MM.1S (cell line): ENCODE data around the gene LLGL1.

Experiments used
- DNase-seq: peaks from one replicate; pipeline ENCODE4 v3.0.0-alpha.2; 2015
- H2AFZ ChIP-seq: fragments of 300-600 bp; sonication (generic); 2 replicates; pipeline ENCODE4 v1.6.0; 2016; ENCODE audit warnings: antibody characterized with exemption, low read length
- H3F3A ChIP-seq: fragments of 300-600 bp; sonication (generic); 2 replicates; pipeline ENCODE4 v1.6.1; 2016; ENCODE audit warnings: mild to moderate bottlenecking, antibody characterized with exemption, low read length, moderate library complexity, mixed read lengths; ENCODE audit not compliant: insufficient read depth
- H3K27ac ChIP-seq: fragments of 300-600 bp; sonication (generic); 2 replicates; pipeline ENCODE4 v1.5.1; 2016; ENCODE audit warnings: mild to moderate bottlenecking, low read length
- H3K27me3 ChIP-seq: fragments of 300-600 bp; sonication (generic); replicated peaks from 2 replicates; pipeline ENCODE4 v1.6.0; 2016; ENCODE audit warnings: low read length; ENCODE audit not compliant: insufficient read depth
- H3K36me3 ChIP-seq: fragments of 300-600 bp; sonication (generic); replicated peaks from 2 replicates; pipeline ENCODE4 v1.6.1; 2016; ENCODE audit warnings: mild to moderate bottlenecking, low read length, mixed read lengths; ENCODE audit not compliant: insufficient read depth
- H3K4me1 ChIP-seq: fragments of 300-600 bp; sonication (generic); 2 replicates; pipeline ENCODE4 v1.6.1; 2016; ENCODE audit warnings: low read length, mixed read lengths
- H3K4me2 ChIP-seq: fragments of 300-600 bp; sonication (generic); 2 replicates; pipeline ENCODE4 v1.6.0; 2016; ENCODE audit warnings: low read depth, low read length
- H3K4me3 ChIP-seq: fragments of 300-600 bp; sonication (generic); 2 replicates; pipeline ENCODE4 v1.5.1; 2016; ENCODE audit warnings: low read length, mixed read lengths
- H3K79me2 ChIP-seq: fragments of 300-600 bp; sonication (generic); 2 replicates; pipeline ENCODE4 v1.6.1; 2016; ENCODE audit warnings: mixed run types, low read length, mixed read lengths
- H3K9ac ChIP-seq: fragments of 300-600 bp; sonication (generic); 2 replicates; pipeline ENCODE4 v1.6.1; 2016; ENCODE audit warnings: low read length, mixed read lengths
- H3K9me2 ChIP-seq: fragments of 300-600 bp; sonication (generic); replicated peaks from 2 replicates; pipeline ENCODE4 v1.6.1; 2016; ENCODE audit warnings: mild to moderate bottlenecking, low read length, mixed read lengths; ENCODE audit not compliant: insufficient read depth
- H3K9me3 ChIP-seq: fragments of 300-600 bp; sonication (generic); replicated peaks from 2 replicates; pipeline ENCODE4 v1.6.1; 2016; ENCODE audit warnings: mild to moderate bottlenecking, low read length, mixed read lengths; ENCODE audit not compliant: insufficient read depth
- H4K20me1 ChIP-seq: fragments of 300-600 bp; sonication (generic); 2 replicates; pipeline ENCODE4 v1.6.1; 2016; ENCODE audit warnings: mild to moderate bottlenecking, low read length, moderate library complexity, mixed read lengths; ENCODE audit not compliant: insufficient read depth
- CTCF ChIP-seq: fragments of 300-600 bp; sonication (generic); IDR thresholded peaks from 2 replicates; pipeline ENCODE4 v1.5.1; 2016; ENCODE audit warnings: antibody characterized with exemption, low read length, mixed read lengths
- EZH2 ChIP-seq: fragments of 300-600 bp; sonication (generic); optimal IDR thresholded peaks from 2 replicates; pipeline ENCODE3; 2017; ENCODE audit warnings: low read depth, mild to moderate bottlenecking, antibody characterized with exemption, low read length, mixed read lengths
- EZH2phosphoT487 ChIP-seq: fragments of 300-600 bp; sonication (generic); IDR thresholded peaks from 2 replicates; pipeline ENCODE4 v1.6.1; 2018; ENCODE audit warnings: antibody characterized with exemption, low read length

LLGL1 gene

GRCh38 chr17:18277076-18277475, 51.6 kb downstream of the LLGL1 start:
- Histone ChIP-seq H2AFZ (no peak overlapping the region), H3K9me3 (no peaks in the 10 kb centered on the region), H3K4me1 (no peaks in the 10 kb centered on the region), H3F3A (no peaks in the 10 kb centered on the region), H3K79me2 (no peaks in the 10 kb centered on the region), H3K4me2 (no peak overlapping the region), H3K27me3 (no peaks in the 10 kb centered on the region), H3K4me3 (no peak overlapping the region), H3K9me2 (no peaks in the 10 kb centered on the region), H4K20me1 (no peaks in the 10 kb centered on the region), H3K9ac (no peak overlapping the region), H3K36me3 (peaks cover 6% of the 10 kb centered on the region), H3K27ac (no peak overlapping the region)
- TF ChIP-seq EZH2phosphoT487 (no peak), EZH2 (no peak), CTCF (no peak)
- DNase-seq, result no peak

DNA sequence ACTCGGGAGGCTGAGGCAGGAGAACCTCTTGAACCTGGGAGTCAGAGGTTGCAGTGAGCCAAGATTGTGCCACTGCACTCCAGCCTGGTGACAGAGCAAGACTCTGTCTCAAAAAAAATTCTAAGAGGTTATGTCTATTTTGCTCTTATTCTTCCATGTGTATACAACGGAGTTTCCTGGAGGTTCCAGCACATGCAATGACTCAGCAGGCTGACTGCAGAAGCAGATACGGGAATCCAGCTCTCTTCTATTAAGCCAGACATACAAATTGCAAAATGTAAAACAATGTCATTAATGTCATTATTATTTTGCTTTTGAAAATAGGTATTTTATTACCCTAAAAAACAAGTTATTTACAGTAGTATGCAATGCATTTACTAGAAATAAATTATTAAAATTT, 53.4 kb downstream of the LLGL1 start:
- H3K4me1 ChIP-seq, result no peaks in the 10 kb centered on the region
- no peaks in the 10 kb centered on the region for H3K9me2 ChIP-seq
- no peak for DNase-seq
- H4K20me1 ChIP-seq, result no peaks in the 10 kb centered on the region
- H2AFZ ChIP-seq, result no peak overlapping the region
- H3K9me3 ChIP-seq, result no peaks in the 10 kb centered on the region
- H3K36me3 ChIP-seq, result peaks cover 6% of the 10 kb centered on the region
- H3K27me3 ChIP-seq, result no peaks in the 10 kb centered on the region
- H3K4me2 ChIP-seq, result no peak overlapping the region
- H3K4me3 ChIP-seq, result no peak overlapping the region
- TF ChIP-seq EZH2phosphoT487 (no peak), CTCF (no peak), EZH2 (no peak)
- H3K9ac ChIP-seq, result no peak overlapping the region
- no peaks in the 10 kb centered on the region for H3K79me2 ChIP-seq
- H3F3A ChIP-seq, result no peaks in the 10 kb centered on the region
- H3K27ac ChIP-seq, result no peak overlapping the region

- H3F3A ChIP-seq, result no peaks in the 10 kb centered on the region
- no peaks in the 10 kb centered on the region for H3K27me3 ChIP-seq
- 0 out of 2 replicates have a peak, but pooled peaks cover 5% of the 10 kb centered on the region for H3K79me2 ChIP-seq
- H3K4me2 ChIP-seq, result no peak overlapping the region
- H3K36me3 ChIP-seq, result peaks cover 10% of the 10 kb centered on the region
- H3K4me1 ChIP-seq, result no peaks in the 10 kb centered on the region
- H2AFZ ChIP-seq, result no peak overlapping the region
- H3K9me2 ChIP-seq, result no peaks in the 10 kb centered on the region
- H3K4me3 ChIP-seq, result no peak overlapping the region
- no peak for DNase-seq
- no peaks in the 10 kb centered on the region for H4K20me1 ChIP-seq
- no peak overlapping the region for H3K9ac ChIP-seq
- no peaks in the 10 kb centered on the region for H3K9me3 ChIP-seq
- H3K27ac ChIP-seq, result no peak overlapping the region
- TF ChIP-seq CTCF, result no peak
- no peak for TF ChIP-seq EZH2phosphoT487
- TF ChIP-seq EZH2, result no peak
These were observed 54.8 kb downstream of the LLGL1 start for GRCh38 chr17:18280249-18280648.
